ENCODE data around the gene DUS3L. TPM values are rescaled to one million over a fixed set of nuclear protein-coding genes. Genes with fewer than 3 reads are reported as not detected.
A peak's percentile ranks its signal among the peaks of the same experiment; 100 is the strongest.

The DUS3L gene
- total and polyA plus RNA-seq, 2 of the 8 experiments (the other 6 are each of a cell fraction or from before 2014, with no cell fraction given) = 37.6 to 39.1 TPM

DNA sequence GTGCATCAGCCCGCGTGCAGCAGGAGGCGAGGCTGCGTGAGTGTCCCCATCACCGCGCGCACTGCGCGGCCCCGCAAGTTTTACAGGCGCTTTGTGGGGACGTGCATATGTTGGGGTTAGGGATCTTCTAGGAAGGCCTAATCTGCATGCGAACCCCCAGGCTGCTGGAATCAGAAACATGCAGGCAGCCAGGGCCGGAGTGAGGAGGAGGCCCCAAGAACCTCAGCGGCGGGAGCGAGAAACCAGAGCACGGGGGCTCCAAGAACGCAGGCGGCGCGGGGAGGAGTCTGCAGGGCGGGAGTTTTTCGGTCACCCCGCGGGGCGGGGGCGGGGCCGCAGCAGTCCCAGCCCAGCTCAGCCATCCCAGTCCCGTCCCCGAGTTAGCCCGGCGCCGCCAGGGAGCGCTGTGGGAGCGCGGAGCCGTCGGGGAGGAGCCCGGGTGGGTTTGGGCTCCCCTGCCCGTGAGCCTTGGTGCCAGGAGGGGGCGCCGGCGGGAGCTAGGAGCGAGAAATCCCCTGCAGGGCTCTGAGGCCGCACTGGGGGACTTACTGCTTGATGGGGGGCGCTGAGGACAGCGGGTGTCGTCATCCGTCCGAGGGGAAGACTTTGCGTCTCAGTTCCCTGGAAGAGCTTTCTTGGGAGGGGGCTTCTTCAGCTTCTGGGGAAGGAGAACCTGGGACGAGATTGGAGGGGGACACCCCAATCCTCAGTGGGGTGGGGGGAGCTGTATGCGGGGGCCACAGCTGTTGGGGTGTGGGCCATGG is 13.0 kb upstream of the DUS3L start:
- DNase-seq (ENCODE audit: low read depth in 1 of 2, low spot score in 2 of 2) = peak; percentile 88 to 100
- Histone ChIP-seq H4K8ac (ENCODE audit: extremely low read depth, insufficient read depth, low read length) (peak overlapping the region; percentile 77), H3K36me3 (ENCODE audit: control insufficient read depth in 2 of 4, insufficient read depth in 4 of 4, low read length in 3 of 4) (no peaks in the 10 kb centered on the region), H3K18ac (ENCODE audit: extremely low read depth, low read length) (peak overlapping the region; percentile 55), H2BK20ac (ENCODE audit: low read length) (peak overlapping the region; percentile 93; the same call in 1 of the 2 replicates), H2BK12ac (ENCODE audit: low read depth, low read length) (peak overlapping the region; percentile 86; the same call in 1 of the 2 replicates), H4K20me1 (replicated peaks in 1 of 2; ENCODE audit: control insufficient read depth in 1 of 2, insufficient read depth in 2 of 2, low read length in 2 of 2) (peaks cover 0 to 6% of the 10 kb centered on the region in 2 experiments), H3K4me1 (replicated peaks in 1 of 4; ENCODE audit: control insufficient read depth in 3 of 4, insufficient read depth in 4 of 4, low read length in 3 of 4) (peaks cover 0 to 18% (median 10%) of the 10 kb centered on the region in 4 experiments; a peak in 5 of 7 replicates), H2AFZ (ENCODE audit: low read length) (peak overlapping the region; percentile 69), H2BK5ac (ENCODE audit: low read depth, low read length) (peak overlapping the region; percentile 19; the same call in 1 of the 2 replicates), H3K23me2 (ENCODE audit: low read depth, low read length) (peaks cover 7% of the 10 kb centered on the region), H3K9ac (replicated peaks in 1 of 4; ENCODE audit: extremely low read depth in 1 of 4, low read depth in 3 of 4, low read length in 3 of 4) (no peak overlapping the region; a peak in 1 of 7 replicates), H3K79me2 (ENCODE audit: control insufficient read depth in 1 of 2, insufficient read depth in 2 of 2, low read length in 2 of 2) (no peaks in the 10 kb centered on the region; a peak in 1 of 4 replicates), H3K9me3 (ENCODE audit: insufficient read depth in 2 of 2, low read depth in 1 of 2, low read length in 1 of 2) (no peaks in the 10 kb centered on the region), H4K91ac (replicated peaks; ENCODE audit: insufficient read length, low read length) (peak overlapping the region; percentile 95), H2BK15ac (ENCODE audit: low read length) (peak overlapping the region; percentile 92), H3K23ac (ENCODE audit: insufficient read length) (no peak overlapping the region), H2BK120ac (replicated peaks; ENCODE audit: low read depth, low read length) (peak overlapping the region; percentile 12), H3K27ac (ENCODE audit: low read depth, low read length) (no peak overlapping the region), H4K5ac (ENCODE audit: insufficient read length, low read depth, low read length) (peak overlapping the region; percentile 57), H3K4me3 (ENCODE audit: extremely low read depth in 1 of 4, insufficient read depth in 2 of 4, low read depth in 3 of 4, low read length in 4 of 4) (peak overlapping the region; percentile 2 to 57 (median 15); a peak in 6 of 8 replicates), H3K56ac (replicated peaks; ENCODE audit: insufficient read length, low read depth, low read length) (no peak overlapping the region), H3K4me2 (ENCODE audit: insufficient read depth in 1 of 2, low read depth in 2 of 2, low read length in 2 of 2) (peak overlapping the region; percentile 51 to 68; a peak in 3 of 4 replicates), H3K27me3 (replicated peaks in 1 of 4; ENCODE audit: control insufficient read depth in 3 of 4, extremely low read depth in 1 of 4, insufficient read depth in 3 of 4, low read length in 3 of 4) (peaks cover 2 to 16% (median 8%) of the 10 kb centered on the region in 4 experiments; a peak in 6 of 7 replicates), H2AK5ac (ENCODE audit: low read depth, low read length) (no peak overlapping the region), H3K14ac (ENCODE audit: insufficient read length) (no peak overlapping the region), H3K4ac (replicated peaks; ENCODE audit: insufficient read length, low read depth, low read length) (peak overlapping the region; percentile 74), H3K79me1 (ENCODE audit: low read depth, low read length) (peaks cover 4% of the 10 kb centered on the region; the same call in 1 of the 2 replicates)
- no peak for FAIRE-seq
- ChIA-PET POLR2A (ENCODE audit: partially characterized antibody) (interaction anchor here (0.7 to 3.4 kb wide), 15 partner anchors 9 to 171 kb away, joined by 3 to 35 read pairs (median 5); partner anchors contain the start of genes CATSPERD, DUS3L, LONP1 and NDUFA11), CTCF (ENCODE audit: partially characterized antibody) (interaction anchor here (0.5 to 2.4 kb wide), 62 partner anchors 9 to 245 kb away, joined by 3 to 58 read pairs (median 5); partner anchors contain the start of genes CAPS, CATSPERD, DUS3L and LONP1)
- 8% methylated on average over 30 of the region's 54 CpGs; no CpG with 5 or more reads in 1 of the 2 experiments for WGBS, 2 experiments (ENCODE audit: extremely low coverage in 1 of 2, insufficient coverage in 1 of 2, insufficient read length in 1 of 2, insufficient replicate concordance in 2 of 2, low coverage in 1 of 2, low lambda C conversion rate in 2 of 2, missing lambda C conversion rate in 1 of 2)
- TF ChIP-seq KDM1A (IDR thresholded peaks at IDR 0.05; ENCODE audit: borderline replicate concordance, low read length) = peak; percentile 46; the same call in 1 of the 2 replicates
- peak; percentile 78 for TF ChIP-seq BACH1 (IDR thresholded peaks at IDR 0.05; ENCODE audit: low read length)
- TF ChIP-seq BCL11A (IDR thresholded peaks at IDR 0.05; ENCODE audit: low read depth in 2 of 2, low read length in 2 of 2) = no peak
- peak; percentile 23 to 69; a peak in 1 of 4 replicates for TF ChIP-seq HDAC2 (IDR thresholded peaks at IDR 0.05; ENCODE audit: borderline replicate concordance in 1 of 2, low read depth in 2 of 2, low read length in 2 of 2)
- TF ChIP-seq SP1 (IDR thresholded peaks at IDR 0.05; ENCODE audit: low read depth, low read length) = peak; percentile 67; the same call in 1 of the 2 replicates
- TF ChIP-seq SUZ12 (IDR thresholded peaks at IDR 0.05; ENCODE audit: low read length) = no peak
- TF ChIP-seq SIRT6 (IDR thresholded peaks at IDR 0.05; ENCODE audit: low read length) = no peak
- 0 out of 2 replicates have a peak, but pooled peaks have one; percentile 24 for TF ChIP-seq CEBPB (IDR thresholded peaks at IDR 0.05; ENCODE audit: low read depth, low read length)
- TF ChIP-seq CBX5 (IDR thresholded peaks at IDR 0.05; ENCODE audit: low read depth, low read length) = no peak
- TF ChIP-seq GABPA (IDR thresholded peaks at IDR 0.05; ENCODE audit: borderline replicate concordance, insufficient read depth, low read length) = peak; percentile 54; the same call in 1 of the 2 replicates
- TF ChIP-seq NANOG (IDR thresholded peaks at IDR 0.05; ENCODE audit: insufficient read depth, low read depth, low read length, poor library complexity, severe bottlenecking) = peak; percentile 17
